ENCODE measurements around the gene IQCK.

Gene IQCK

DNA sequence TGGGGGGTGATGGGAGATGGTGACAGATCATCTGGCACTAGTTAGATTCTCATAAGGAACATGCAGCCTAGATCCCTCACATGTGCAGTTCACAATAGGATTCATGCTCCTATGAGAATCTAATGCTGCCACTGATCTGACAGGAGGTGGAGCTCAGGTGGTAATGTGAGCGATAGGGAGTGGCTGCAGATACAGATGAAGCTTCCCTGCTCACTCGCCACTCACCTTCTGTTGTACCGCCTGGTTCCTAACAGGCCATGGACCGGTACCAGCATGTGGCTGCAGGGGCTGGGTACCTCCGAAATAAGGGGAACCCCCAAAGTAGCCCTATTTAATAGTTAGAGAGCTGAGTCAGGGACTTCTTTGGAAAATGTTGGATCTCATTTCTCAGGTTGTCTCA lies 106.1 kb downstream of the IQCK start:
- no peak overlapping the region for H3K4me3 ChIP-seq (ENCODE audit: low read length)
- no peaks in the 10 kb centered on the region for H4K20me1 ChIP-seq (ENCODE audit: insufficient read depth, low read length)
- H3K79me2 ChIP-seq (ENCODE audit: low read length), result no peaks in the 10 kb centered on the region
- no peak overlapping the region for H2AFZ ChIP-seq (ENCODE audit: low read depth, low read length)
- no peak for TF ChIP-seq EZH2phosphoT487 (IDR thresholded peaks at IDR 0.05; ENCODE audit: low read depth)
- TF ChIP-seq, protein P1, sequence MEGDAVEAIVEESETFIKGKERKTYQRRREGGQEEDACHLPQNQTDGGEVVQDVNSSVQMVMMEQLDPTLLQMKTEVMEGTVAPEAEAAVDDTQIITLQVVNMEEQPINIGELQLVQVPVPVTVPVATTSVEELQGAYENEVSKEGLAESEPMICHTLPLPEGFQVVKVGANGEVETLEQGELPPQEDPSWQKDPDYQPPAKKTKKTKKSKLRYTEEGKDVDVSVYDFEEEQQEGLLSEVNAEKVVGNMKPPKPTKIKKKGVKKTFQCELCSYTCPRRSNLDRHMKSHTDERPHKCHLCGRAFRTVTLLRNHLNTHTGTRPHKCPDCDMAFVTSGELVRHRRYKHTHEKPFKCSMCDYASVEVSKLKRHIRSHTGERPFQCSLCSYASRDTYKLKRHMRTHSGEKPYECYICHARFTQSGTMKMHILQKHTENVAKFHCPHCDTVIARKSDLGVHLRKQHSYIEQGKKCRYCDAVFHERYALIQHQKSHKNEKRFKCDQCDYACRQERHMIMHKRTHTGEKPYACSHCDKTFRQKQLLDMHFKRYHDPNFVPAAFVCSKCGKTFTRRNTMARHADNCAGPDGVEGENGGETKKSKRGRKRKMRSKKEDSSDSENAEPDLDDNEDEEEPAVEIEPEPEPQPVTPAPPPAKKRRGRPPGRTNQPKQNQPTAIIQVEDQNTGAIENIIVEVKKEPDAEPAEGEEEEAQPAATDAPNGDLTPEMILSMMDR (IDR thresholded peaks at IDR 0.05; ENCODE audit: low read depth, low read length), result no peak
- H3K36me3 ChIP-seq (replicated peaks; ENCODE audit: low read depth, low read length), result no peaks in the 10 kb centered on the region
- H3K9me3 ChIP-seq (ENCODE audit: insufficient read depth, low read length), result no peaks in the 10 kb centered on the region
- H3K4me1 ChIP-seq (ENCODE audit: low read length), result no peaks in the 10 kb centered on the region
- no peak overlapping the region for H3K27ac ChIP-seq (ENCODE audit: low read length)
- no peak overlapping the region for H3K9ac ChIP-seq (ENCODE audit: low read length)
- no peak overlapping the region for H3K4me2 ChIP-seq (ENCODE audit: low read length)
- H3K27me3 ChIP-seq (ENCODE audit: low read depth, low read length), result no peaks in the 10 kb centered on the region

DNA sequence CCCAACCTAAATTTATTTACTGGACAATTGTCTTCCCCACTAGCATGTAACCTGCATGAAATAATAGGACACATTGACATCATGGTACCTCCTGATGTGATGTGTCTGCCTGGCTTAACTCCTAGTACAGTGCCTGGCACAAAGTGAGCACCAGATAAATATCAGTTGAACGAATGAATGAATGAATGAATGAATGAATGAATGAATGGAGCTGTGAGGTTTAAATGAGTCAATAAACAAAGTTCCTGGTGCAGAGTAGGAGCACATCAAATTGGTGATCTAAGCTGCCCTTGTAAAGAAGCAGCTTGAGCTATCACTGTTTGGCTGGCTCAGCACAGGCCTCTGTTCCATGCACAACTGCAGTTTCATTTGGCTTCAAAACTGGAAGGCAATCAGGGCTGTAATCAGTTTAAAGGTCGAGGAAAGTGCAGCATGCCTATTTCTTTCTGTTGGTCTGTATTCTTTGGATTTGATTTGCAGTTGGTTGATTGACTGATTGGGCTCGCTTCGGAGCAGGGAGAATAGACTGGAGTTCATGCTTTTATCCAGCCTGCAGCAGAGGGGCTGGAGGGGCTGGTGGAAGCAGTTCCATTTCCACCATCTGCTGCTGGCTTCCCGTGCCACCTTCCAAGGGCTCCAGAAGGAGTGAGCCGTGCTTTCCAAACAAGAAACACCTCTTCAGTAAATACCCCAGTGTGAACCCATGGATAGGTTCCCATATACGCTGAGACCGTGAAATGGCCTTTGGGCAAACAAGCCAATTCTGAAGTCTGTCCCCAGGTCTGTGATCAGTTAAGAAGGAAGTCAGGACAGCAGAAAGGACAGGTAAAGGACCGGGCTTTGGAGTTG lies 112.0 kb downstream of the IQCK start:
- peak overlapping the region; percentile 93 for H3K27ac ChIP-seq (ENCODE audit: low read length)
- no peaks in the 10 kb centered on the region for H3K36me3 ChIP-seq (replicated peaks; ENCODE audit: low read depth, low read length)
- no peak overlapping the region for H2AFZ ChIP-seq (ENCODE audit: low read depth, low read length)
- no peak overlapping the region for H3K4me3 ChIP-seq (ENCODE audit: low read length)
- H3K9ac ChIP-seq (ENCODE audit: low read length), result 0 out of 2 replicates have a peak overlapping the region, but pooled peaks have one; percentile 55
- no peaks in the 10 kb centered on the region for H3K27me3 ChIP-seq (ENCODE audit: low read depth, low read length)
- H3K79me2 ChIP-seq (ENCODE audit: low read length), result no peaks in the 10 kb centered on the region
- no peaks in the 10 kb centered on the region for H3K9me3 ChIP-seq (ENCODE audit: insufficient read depth, low read length)
- TF ChIP-seq EZH2phosphoT487 (IDR thresholded peaks at IDR 0.05; ENCODE audit: low read depth), result no peak
- TF ChIP-seq, protein P1 (IDR thresholded peaks at IDR 0.05; ENCODE audit: low read depth, low read length), result no peak
- peak overlapping the region; percentile 66; the same call in 1 of the 2 replicates for H3K4me2 ChIP-seq (ENCODE audit: low read length)
- no peaks in the 10 kb centered on the region for H4K20me1 ChIP-seq (ENCODE audit: insufficient read depth, low read length)
- peaks cover 29% of the 10 kb centered on the region for H3K4me1 ChIP-seq (ENCODE audit: low read length)

DNA sequence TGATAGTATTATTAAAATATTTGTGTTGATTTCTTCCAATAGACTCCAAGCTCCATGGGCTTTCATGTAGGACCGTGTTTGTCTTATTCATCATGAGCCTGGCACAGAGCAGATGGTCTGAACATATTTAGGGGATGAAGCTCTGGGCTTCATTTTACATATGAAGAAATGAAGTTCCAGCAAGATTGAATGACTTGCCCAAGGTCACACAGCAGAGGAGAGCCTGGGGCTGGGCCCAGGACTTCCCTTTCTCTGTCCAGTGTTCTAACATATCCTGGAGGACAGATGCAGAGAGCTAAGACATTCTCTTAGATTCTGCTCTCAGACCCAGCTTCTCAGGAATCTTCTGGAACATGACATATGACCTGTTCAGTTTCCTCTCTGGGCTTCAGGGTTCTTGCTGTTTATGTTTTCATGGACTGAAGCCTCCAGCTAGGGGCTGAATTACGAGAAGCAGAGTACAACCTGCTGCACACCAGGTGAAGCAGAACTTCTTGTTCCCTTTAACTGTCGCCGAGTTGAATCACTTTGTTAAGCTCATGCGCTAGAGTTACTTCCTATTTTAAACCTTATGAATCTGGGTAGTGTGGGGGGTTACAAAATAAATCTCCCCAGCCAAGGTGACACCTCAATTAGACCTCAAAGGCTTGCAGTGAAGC lies 113.0 kb downstream of the IQCK start:
- Histone ChIP-seq H3K27me3 (ENCODE audit: low read depth, low read length) (no peaks in the 10 kb centered on the region), H3K9ac (ENCODE audit: low read length) (peak overlapping the region; percentile 55), H2AFZ (ENCODE audit: low read depth, low read length) (peak overlapping the region; percentile 79), H3K9me3 (ENCODE audit: insufficient read depth, low read length) (no peaks in the 10 kb centered on the region), H3K4me1 (ENCODE audit: low read length) (peaks cover 38% of the 10 kb centered on the region), H3K27ac (ENCODE audit: low read length) (peak overlapping the region; percentile 93), H3K79me2 (ENCODE audit: low read length) (no peaks in the 10 kb centered on the region), H3K4me2 (ENCODE audit: low read length) (peak overlapping the region; percentile 66), H3K36me3 (replicated peaks; ENCODE audit: low read depth, low read length) (no peaks in the 10 kb centered on the region), H3K4me3 (ENCODE audit: low read length) (peak overlapping the region; percentile 27; the same call in 1 of the 2 replicates), H4K20me1 (ENCODE audit: insufficient read depth, low read length) (no peaks in the 10 kb centered on the region)
- TF ChIP-seq EZH2phosphoT487 (IDR thresholded peaks at IDR 0.05; ENCODE audit: low read depth), result no peak
- TF ChIP-seq, protein P1 (IDR thresholded peaks at IDR 0.05; ENCODE audit: low read depth, low read length), result no peak

DNA sequence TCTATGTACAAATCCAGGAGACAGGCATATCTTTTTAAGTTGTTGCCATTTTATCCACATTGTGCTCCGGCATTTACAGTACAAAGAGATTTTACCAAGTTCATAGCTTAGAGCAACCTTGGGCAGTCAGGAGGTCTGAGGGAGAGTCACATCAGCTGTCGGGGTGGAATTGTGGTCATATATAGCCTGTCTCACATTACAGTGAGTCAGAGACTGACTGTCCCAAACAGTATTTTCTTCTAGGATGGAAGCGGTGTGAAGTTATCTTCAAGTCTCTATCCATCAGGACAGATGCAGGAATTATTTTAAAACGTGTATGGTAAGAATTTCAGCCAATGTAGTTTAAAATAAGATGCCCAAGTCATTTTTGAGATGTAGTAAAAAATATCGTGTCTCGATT lies 113.6 kb downstream of the IQCK start:
- H3K27me3 ChIP-seq (ENCODE audit: low read depth, low read length), result no peaks in the 10 kb centered on the region
- H4K20me1 ChIP-seq (ENCODE audit: insufficient read depth, low read length), result no peaks in the 10 kb centered on the region
- H3K36me3 ChIP-seq (replicated peaks; ENCODE audit: low read depth, low read length), result no peaks in the 10 kb centered on the region
- H3K9me3 ChIP-seq (ENCODE audit: insufficient read depth, low read length), result no peaks in the 10 kb centered on the region
- TF ChIP-seq, protein P1 (IDR thresholded peaks at IDR 0.05; ENCODE audit: low read depth, low read length), result no peak
- TF ChIP-seq EZH2phosphoT487 (IDR thresholded peaks at IDR 0.05; ENCODE audit: low read depth), result no peak
- H2AFZ ChIP-seq (ENCODE audit: low read depth, low read length), result peak overlapping the region; percentile 79; the same call in 1 of the 2 replicates
- H3K9ac ChIP-seq (ENCODE audit: low read length), result peak overlapping the region; percentile 55
- H3K4me1 ChIP-seq (ENCODE audit: low read length), result peaks cover 45% of the 10 kb centered on the region
- peak overlapping the region; percentile 27; the same call in 1 of the 2 replicates for H3K4me3 ChIP-seq (ENCODE audit: low read length)
- H3K4me2 ChIP-seq (ENCODE audit: low read length), result peak overlapping the region; percentile 66
- peak overlapping the region; percentile 93 for H3K27ac ChIP-seq (ENCODE audit: low read length)
- H3K79me2 ChIP-seq (ENCODE audit: low read length), result no peaks in the 10 kb centered on the region
